DOHH2 (cell line): ENCODE data around the gene ARL4D.
"Not testable (repeated sequence)": the region's sequence is repeated elsewhere in the genome, so short reads cannot be mapped to it uniquely, and the experiment has no call there.

ENCODE experiments used
- H3F3A ChIP-seq: fragments of 200-600 bp; sonication (generic), shearing (Covaris generic); 2 replicates; pipeline ENCODE4 v1.6.0; 2016; ENCODE audit warnings: antibody characterized with exemption, mild to moderate bottlenecking; ENCODE audit not compliant: control insufficient read depth, insufficient read depth
- H3K27ac ChIP-seq: fragments of 200-600 bp; sonication (generic); 2 replicates; pipeline ENCODE4 v1.5.1; 2014; ENCODE audit warnings: low read depth, mild to moderate bottlenecking, low read length, moderate library complexity
- H3K27me3 ChIP-seq: fragments of 200-600 bp; sonication (generic); 2 replicates; pipeline ENCODE4 v1.6.1; 2014; ENCODE audit warnings: mild to moderate bottlenecking, low read length, mixed read lengths; ENCODE audit not compliant: control insufficient read depth
- H3K36me3 ChIP-seq: fragments of 200-600 bp; sonication (generic); 2 replicates; pipeline ENCODE4 v1.6.1; 2014; ENCODE audit warnings: mild to moderate bottlenecking, low read length, moderate library complexity, mixed read lengths; ENCODE audit not compliant: control insufficient read depth
- H3K4me1 ChIP-seq: fragments of 200-600 bp; sonication (generic); 2 replicates; pipeline ENCODE4 v1.6.1; 2014; ENCODE audit warnings: mild to moderate bottlenecking, low read length, mixed read lengths; ENCODE audit not compliant: control insufficient read depth
- H3K4me2 ChIP-seq: fragments of 200-600 bp; sonication (generic); 2 replicates; pipeline ENCODE4 v1.6.0; 2014; ENCODE audit warnings: mild to moderate bottlenecking, low read length, moderate library complexity
- H3K4me3 ChIP-seq: fragments of 200-600 bp; sonication (generic); 2 replicates; pipeline ENCODE4 v1.5.1; 2014; ENCODE audit warnings: mild to moderate bottlenecking, low read length, mixed read lengths
- H3K79me2 ChIP-seq: fragments of 200-600 bp; sonication (generic); 2 replicates; pipeline ENCODE4 v1.6.1; 2014; ENCODE audit warnings: mild to moderate bottlenecking, low read length, mixed read lengths; ENCODE audit not compliant: control insufficient read depth
- H3K9me2 ChIP-seq: fragments of 200-600 bp; sonication (generic); replicated peaks from 2 replicates; pipeline ENCODE4 v1.6.1; 2014; ENCODE audit warnings: mild to moderate bottlenecking, low read length, mixed read lengths; ENCODE audit not compliant: control insufficient read depth
- H3K9me3 ChIP-seq: fragments of 200-600 bp; sonication (generic); 2 replicates; pipeline ENCODE4 v1.6.1; 2014; ENCODE audit warnings: antibody characterized with exemption, low read length, mixed read lengths; ENCODE audit not compliant: control insufficient read depth, insufficient read depth
- H4K20me1 ChIP-seq: fragments of 200-600 bp; sonication (generic); 2 replicates; pipeline ENCODE4 v1.6.0; 2014; ENCODE audit warnings: low read depth, mild to moderate bottlenecking, antibody characterized with exemption, low read length, moderate library complexity; ENCODE audit not compliant: control insufficient read depth, insufficient read depth
- EZH2phosphoT487 ChIP-seq: fragments of 200-600 bp; sonication (generic); IDR thresholded peaks from 2 replicates; pipeline ENCODE4 v1.6.1; 2017; ENCODE audit warnings: borderline replicate concordance, mild to moderate bottlenecking, antibody characterized with exemption, low read length, moderate library complexity, mixed read lengths
- TF ChIP-seq, protein P1 (sequence below): fragments of 200-600 bp; sonication (generic); IDR thresholded peaks from one replicate; pipeline ENCODE4 v1.5.1; 2014; ENCODE audit warnings: antibody characterized with exemption, mild to moderate bottlenecking, low read depth, low read length; ENCODE audit not compliant: poor library complexity, severe bottlenecking

Gene ARL4D

DNA sequence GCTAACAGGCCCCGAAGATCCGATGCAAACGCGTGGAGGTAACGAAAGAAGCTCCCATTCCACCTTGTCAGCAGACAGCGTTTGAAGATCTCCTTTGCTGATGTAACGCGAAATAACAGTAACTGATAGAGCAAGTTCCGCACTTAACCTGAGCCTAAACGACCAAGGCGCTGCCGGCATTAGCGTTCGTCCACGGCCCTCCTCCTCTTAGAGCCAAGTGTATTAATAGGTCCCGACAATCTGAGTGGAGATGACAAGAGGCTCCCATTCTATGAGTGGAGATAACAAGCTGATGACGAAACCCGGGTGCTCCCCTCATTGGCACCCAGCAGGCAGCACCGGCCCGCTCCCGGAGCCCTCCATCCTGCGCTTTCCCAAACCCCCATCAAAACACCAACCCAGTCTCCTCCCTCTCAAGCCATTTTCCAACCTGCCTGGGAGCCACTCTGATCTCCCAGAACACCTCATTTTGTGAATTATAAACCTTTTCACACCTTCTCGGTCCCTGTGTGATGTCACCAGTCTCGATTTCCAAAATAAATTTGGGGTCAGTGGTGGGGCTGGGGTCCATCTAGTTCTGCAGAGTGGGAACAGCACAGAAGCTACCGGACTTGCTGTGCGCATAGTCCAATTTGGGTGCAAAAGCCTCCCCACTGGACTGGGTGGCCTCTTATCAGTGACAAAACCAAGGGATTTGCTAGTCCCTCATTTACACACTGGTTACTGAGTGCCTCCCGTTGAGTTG, 35.4 kb upstream of the ARL4D start:
- Histone ChIP-seq H3K79me2 (0 out of 2 replicates have a peak, but pooled peaks cover 2% of the 10 kb centered on the region), H3K4me1 (peaks cover 55% of the 10 kb centered on the region), H3K9me2 (no peaks in the 10 kb centered on the region), H3F3A (peaks cover 17% of the 10 kb centered on the region), H3K27ac (no peak overlapping the region), H3K4me2 (no peak overlapping the region), H3K27me3 (no peaks in the 10 kb centered on the region), H3K36me3 (peaks cover 3% of the 10 kb centered on the region; the same call in 1 of the 2 replicates), H3K4me3 (no peak overlapping the region), H4K20me1 (no peaks in the 10 kb centered on the region), H3K9me3 (no peaks in the 10 kb centered on the region)
- TF ChIP-seq, protein P1, sequence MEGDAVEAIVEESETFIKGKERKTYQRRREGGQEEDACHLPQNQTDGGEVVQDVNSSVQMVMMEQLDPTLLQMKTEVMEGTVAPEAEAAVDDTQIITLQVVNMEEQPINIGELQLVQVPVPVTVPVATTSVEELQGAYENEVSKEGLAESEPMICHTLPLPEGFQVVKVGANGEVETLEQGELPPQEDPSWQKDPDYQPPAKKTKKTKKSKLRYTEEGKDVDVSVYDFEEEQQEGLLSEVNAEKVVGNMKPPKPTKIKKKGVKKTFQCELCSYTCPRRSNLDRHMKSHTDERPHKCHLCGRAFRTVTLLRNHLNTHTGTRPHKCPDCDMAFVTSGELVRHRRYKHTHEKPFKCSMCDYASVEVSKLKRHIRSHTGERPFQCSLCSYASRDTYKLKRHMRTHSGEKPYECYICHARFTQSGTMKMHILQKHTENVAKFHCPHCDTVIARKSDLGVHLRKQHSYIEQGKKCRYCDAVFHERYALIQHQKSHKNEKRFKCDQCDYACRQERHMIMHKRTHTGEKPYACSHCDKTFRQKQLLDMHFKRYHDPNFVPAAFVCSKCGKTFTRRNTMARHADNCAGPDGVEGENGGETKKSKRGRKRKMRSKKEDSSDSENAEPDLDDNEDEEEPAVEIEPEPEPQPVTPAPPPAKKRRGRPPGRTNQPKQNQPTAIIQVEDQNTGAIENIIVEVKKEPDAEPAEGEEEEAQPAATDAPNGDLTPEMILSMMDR, result no peak
- TF ChIP-seq EZH2phosphoT487, result no peak

DNA sequence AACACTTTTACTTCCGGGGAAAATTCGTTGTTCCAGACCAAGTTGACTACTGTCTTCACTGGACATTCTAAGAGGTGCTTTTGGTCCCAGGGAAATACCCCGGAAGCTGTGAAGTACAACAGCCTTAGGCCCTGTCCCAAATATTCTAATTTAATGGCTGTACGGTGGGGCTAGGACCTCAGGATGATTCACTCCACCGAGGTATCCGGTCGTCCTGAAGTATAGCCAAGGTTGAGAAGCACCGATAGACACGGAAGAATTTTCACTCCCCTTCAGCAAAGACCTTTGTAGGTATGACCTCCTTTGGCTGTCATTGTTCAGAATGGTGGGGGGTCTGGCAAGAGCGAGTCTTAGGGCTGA, 34.9 kb upstream of the ARL4D start:
- no peaks in the 10 kb centered on the region for H3K9me2 ChIP-seq
- H4K20me1 ChIP-seq, result no peaks in the 10 kb centered on the region
- peaks cover 3% of the 10 kb centered on the region; the same call in 1 of the 2 replicates for H3K36me3 ChIP-seq
- H3K4me3 ChIP-seq, result no peak overlapping the region
- H3F3A ChIP-seq, result peaks cover 17% of the 10 kb centered on the region
- no peak overlapping the region for H3K27ac ChIP-seq
- peaks cover 60% of the 10 kb centered on the region for H3K4me1 ChIP-seq
- H3K27me3 ChIP-seq, result no peaks in the 10 kb centered on the region; the same call in 1 of the 2 replicates
- 0 out of 2 replicates have a peak, but pooled peaks cover 2% of the 10 kb centered on the region for H3K79me2 ChIP-seq
- TF ChIP-seq, protein P1, result no peak
- TF ChIP-seq EZH2phosphoT487, result no peak
- no peak overlapping the region for H3K4me2 ChIP-seq
- H3K9me3 ChIP-seq, result no peaks in the 10 kb centered on the region

DNA sequence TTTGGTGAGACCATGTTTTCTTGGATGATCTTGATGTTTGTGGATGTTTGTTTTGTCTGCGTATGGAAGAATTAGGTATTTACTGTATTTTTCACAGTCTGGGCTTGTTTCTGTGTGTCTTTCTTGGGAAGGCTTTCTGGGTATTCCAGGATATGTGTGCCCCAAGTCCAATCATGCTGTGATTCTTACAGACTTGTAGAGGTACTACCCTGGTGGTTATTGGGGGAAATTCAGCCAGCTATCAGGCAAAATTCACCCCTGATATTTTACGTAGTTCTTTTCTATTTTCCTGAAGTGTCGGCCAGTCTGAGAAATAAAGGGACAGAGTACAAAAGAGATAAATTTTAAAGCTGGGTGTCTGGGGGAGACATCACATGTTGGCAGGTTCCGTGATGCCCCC, 33.4 kb upstream of the ARL4D start:
- no peak overlapping the region for H3K27ac ChIP-seq
- H3K4me3 ChIP-seq, result no peak overlapping the region
- peaks cover 18% of the 10 kb centered on the region for H3F3A ChIP-seq
- H3K4me1 ChIP-seq, result peaks cover 56% of the 10 kb centered on the region
- no peak for TF ChIP-seq EZH2phosphoT487
- TF ChIP-seq, protein P1, result no peak
- peaks cover 2% of the 10 kb centered on the region; the same call in 1 of the 2 replicates for H3K36me3 ChIP-seq
- no peaks in the 10 kb centered on the region for H3K9me2 ChIP-seq
- peaks cover 14% of the 10 kb centered on the region for H3K27me3 ChIP-seq
- no peak overlapping the region for H3K4me2 ChIP-seq
- H3K9me3 ChIP-seq, result no peaks in the 10 kb centered on the region
- no peaks in the 10 kb centered on the region for H3K79me2 ChIP-seq
- H4K20me1 ChIP-seq, result no peaks in the 10 kb centered on the region

DNA sequence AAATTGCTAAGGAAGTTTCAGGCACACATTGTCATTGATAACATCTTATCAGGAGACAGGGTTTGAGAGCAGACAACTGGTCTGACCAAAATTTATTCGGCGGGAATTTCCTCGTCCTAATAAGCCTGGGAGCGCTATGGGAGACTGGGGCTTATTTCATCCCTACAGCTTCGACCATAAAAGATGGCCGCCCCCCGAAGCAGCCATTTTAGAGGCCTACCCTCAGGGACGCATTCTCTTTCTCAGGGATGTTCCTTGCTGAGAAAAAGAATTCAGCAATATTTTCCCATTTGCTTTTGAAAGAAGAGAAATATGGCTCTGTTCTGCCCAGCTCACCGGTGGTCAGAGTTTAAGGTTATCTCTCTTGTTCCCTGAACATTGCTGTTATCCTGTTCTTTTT, 32.9 kb upstream of the ARL4D start:
- not testable (repeated sequence) for H4K20me1 ChIP-seq, H3K9me3 ChIP-seq, H3K9me2 ChIP-seq, H3K27ac ChIP-seq, H3K4me2 ChIP-seq, H3K4me3 ChIP-seq, H3K36me3 ChIP-seq, H3K79me2 ChIP-seq
- Histone ChIP-seq H3F3A (peaks cover 15% of the 10 kb centered on the region), H3K27me3 (peaks cover 14% of the 10 kb centered on the region), H3K4me1 (peaks cover 53% of the 10 kb centered on the region)
